GM10266 (cell line): Measurements from ENCODE around the gene SP110.

Experiments used
- DNase-seq: peaks from one replicate; pipeline ENCODE4 v3.0.0; 2012; ENCODE audit errors: extremely low spot score
- TF ChIP-seq, protein P1 (sequence below): IDR thresholded peaks from 2 replicates; pipeline ENCODE4 v1.5.1; 2012; ENCODE audit warnings: mild to moderate bottlenecking, low read depth; ENCODE audit not compliant: control insufficient read depth, insufficient read depth; ENCODE audit errors: missing control alignments

The SP110 gene

DNA sequence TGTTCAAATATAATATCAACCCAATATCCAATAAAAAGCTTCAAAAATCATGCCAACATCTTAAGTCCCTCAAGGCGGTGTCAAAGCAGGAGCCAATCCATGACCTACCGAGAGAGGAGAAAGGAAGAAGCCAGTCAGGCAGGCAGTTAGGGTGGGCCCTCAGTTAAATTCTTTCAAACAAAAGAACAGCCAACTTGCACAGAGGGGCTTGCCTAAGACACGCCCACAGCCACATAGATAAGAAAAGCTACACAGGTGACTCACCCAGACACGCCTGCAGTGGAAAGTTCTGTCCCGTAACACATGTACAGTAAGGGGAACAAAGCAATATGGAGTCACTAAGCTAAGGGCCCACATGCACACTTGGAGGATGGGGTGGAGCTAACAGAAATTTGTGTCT lies 61.3 kb downstream of the SP110 start:
- TF ChIP-seq, protein P1, sequence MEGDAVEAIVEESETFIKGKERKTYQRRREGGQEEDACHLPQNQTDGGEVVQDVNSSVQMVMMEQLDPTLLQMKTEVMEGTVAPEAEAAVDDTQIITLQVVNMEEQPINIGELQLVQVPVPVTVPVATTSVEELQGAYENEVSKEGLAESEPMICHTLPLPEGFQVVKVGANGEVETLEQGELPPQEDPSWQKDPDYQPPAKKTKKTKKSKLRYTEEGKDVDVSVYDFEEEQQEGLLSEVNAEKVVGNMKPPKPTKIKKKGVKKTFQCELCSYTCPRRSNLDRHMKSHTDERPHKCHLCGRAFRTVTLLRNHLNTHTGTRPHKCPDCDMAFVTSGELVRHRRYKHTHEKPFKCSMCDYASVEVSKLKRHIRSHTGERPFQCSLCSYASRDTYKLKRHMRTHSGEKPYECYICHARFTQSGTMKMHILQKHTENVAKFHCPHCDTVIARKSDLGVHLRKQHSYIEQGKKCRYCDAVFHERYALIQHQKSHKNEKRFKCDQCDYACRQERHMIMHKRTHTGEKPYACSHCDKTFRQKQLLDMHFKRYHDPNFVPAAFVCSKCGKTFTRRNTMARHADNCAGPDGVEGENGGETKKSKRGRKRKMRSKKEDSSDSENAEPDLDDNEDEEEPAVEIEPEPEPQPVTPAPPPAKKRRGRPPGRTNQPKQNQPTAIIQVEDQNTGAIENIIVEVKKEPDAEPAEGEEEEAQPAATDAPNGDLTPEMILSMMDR, result no peak
- no peak for DNase-seq

DNA sequence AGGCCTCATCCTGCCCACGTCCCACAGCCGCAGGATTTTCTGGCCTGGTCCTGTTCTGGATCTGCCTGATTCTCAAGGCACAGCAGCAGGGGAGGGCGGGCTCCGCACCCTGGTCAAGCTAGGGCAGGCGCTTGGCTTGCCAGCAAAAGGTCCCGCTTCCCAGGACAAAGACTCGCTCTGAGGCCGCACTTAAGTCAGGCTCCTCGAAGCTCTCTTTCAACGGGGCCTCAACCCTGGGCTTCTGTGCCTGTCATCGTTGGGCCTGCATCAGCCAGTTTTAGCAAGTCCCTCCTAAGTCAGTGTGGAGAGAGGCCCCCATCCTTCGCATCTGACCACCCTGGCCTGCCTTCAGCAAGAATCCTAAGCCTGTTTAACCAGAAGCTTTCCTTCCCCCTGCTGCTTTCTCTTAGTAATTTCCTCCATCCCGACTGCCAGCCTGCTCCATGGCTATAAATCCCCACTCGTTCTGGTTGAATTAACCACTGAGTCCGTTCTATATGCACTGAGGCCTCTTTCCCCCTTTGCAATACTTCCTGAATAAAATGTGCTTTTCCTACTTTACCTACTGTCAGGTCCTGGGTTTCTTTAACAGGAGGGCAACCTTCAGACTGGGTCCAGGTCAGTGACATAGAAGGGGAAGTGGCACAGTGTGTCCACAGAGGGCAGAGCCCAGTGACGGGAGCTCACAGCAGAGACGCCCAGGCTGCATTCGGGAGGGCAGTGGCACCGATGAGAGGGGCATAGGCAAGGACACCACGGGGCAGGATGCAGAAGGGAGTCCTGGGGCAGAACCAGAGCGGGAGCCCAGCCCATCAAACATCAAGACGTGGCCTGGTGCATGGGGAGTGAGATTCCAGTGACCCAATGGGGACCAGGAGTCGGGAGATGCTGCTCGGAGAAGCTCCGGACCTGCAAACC lies 62.7 kb downstream of the SP110 start:
- TF ChIP-seq, protein P1, result no peak

DNA sequence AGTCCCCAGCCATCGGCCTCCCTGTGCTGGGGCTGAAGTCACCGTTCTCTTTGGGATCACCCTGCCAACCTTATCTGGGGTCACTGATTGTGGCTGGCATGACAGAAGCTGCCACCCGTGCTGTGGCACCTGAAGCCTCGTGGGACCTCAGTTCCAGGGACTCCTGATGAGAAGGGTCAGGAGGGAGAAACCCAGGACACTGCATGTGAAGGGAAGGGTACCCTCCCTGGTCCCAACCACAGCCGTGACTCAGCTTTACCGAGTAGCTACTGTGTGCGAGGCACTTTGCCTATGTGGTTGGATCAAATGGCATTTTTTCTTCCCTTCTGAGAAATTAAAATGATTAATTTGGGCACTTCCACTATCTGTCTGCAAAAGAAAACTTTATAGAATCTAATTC lies 64.4 kb downstream of the SP110 start:
- DNase-seq, result no peak
- TF ChIP-seq, protein P1, result no peak

More for the DNA sequence above, 62.7 kb downstream of the SP110 start:
- no peak for DNase-seq

DNA sequence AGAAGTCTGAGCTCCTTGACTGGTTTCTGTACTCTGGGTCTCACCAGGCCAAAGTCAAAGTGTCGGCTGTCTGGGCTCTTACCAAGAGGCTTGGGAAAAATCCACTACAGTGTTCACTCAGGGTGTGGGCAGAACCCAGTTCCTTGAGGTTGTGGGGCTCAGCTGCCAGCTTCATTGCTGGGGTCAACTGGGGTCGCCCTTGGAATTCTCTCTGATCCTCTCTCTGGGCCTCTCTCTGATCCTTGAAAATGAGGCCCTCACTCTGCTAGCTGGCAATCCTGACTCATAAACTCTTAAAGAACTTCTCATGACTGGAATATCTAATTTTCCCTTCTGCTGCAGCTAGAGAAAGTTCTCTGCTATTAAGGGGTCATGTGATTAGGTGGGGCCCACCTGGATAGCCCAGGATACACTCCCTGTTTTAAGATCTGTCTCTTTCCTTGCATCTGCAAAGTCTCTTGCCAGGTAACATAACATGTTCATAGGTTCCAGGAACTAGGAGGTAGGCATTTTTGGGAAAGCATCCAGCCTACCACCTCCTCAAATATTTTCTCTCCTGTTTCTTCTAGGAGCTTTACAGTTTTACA lies 66.3 kb downstream of the SP110 start:
- TF ChIP-seq, protein P1, result no peak
- no peak for DNase-seq

DNA sequence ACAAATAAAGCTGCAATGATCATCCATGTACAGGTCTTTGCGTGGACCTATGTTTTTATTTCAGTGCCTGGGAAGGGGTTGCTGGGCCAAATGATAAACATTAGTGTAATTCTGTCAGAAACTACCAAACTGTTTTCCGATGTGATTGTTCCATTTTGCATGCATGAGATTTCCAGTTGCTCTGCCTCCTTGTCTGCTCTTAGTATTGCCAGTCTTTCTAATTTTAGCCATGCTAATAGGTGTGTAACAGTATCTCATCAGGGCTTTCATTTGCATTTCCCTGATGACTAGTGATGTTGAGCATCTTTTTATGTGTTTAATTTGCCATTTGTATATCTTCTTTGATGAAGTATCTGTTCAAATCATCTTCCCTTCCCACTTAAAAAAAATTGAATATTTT lies 67.5 kb downstream of the SP110 start:
- DNase-seq, result no peak
- TF ChIP-seq, protein P1, result no peak

DNA sequence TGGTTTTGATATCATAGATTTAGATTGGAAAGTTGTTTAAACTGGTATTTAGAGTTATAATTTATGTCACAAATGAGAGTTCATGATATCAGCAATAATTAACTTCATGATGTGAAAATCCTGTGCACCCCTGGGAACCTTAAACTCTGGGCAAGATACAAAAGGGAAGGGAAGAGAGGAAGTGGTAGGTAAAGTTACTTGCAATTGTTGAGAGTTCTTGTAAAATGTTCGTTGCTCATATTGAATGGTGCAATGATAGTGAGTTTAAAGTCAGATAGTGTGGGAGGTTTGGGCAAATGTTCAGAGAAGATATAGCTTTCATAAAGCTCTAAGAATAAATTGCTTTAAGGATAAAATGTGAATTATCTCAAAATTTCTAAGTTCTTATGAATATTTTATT lies 75.4 kb downstream of the SP110 start:
- TF ChIP-seq, protein P1, result no peak
- DNase-seq, result no peak

DNA sequence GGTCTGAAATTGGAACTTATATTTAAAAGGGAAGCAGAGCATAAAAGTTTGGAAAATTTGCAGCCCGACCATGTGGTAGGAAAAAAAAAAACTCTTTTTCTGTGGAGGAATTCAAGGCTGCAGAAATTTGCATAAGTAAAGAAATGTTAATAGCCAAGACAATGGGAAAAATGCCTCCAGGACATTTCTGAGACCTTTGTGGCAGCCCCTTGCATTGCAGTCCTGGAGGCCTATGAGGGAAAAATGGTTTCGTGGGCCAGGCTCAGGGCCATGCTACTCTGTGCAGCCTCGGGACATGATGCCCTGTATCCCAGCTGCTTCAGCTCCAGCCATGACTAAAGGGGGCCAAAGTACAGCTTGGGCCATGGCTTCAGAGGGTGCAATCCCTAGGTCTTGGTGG lies 79.1 kb downstream of the SP110 start:
- TF ChIP-seq, protein P1, result no peak
- no peak for DNase-seq
